Panc1 (cell line): ENCODE data around the gene KCTD12.

Experiments used
- CTCF ChIP-seq: fragments of 450-650 bp; IDR thresholded peaks from 2 replicates; pipeline ENCODE4 v1.5.1; 2017; ENCODE audit warnings: mild to moderate bottlenecking
- REST ChIP-seq, 2 experiments: IDR thresholded peaks; 2 replicates each; pipeline ENCODE4 v1.6.1; 2011 to 2012; ENCODE audit warnings: low read depth in 2 of 2, control low read depth in 1 of 2, low read length in 1 of 2, mild to moderate bottlenecking in 1 of 2, moderate library complexity in 1 of 2; ENCODE audit not compliant: insufficient read depth in 1 of 2

- TF ChIP-seq CTCF (no peak), REST (IDR thresholded peaks at IDR 0.05; ENCODE audit: insufficient read depth in 1 of 2, low read depth in 2 of 2, low read length in 1 of 2) (no peak)
These were observed 257 bp downstream of the KCTD12 start for GRCh38 chr13:76886005-76886291.
